H9 (cell line): ENCODE measurements around the gene FASTKD2. TPM values are rescaled to one million over a fixed set of nuclear protein-coding genes. Genes with fewer than 3 reads are reported as not detected.

ENCODE experiments used
- DNase-seq: peaks from one replicate; pipeline ENCODE4 v3.0.0-alpha.2; 2017
- H2AFZ ChIP-seq: one replicate; pipeline ENCODE4 v1.6.1; 2013; ENCODE audit warnings: mild to moderate bottlenecking, low read length, control low read depth, moderate library complexity
- H2AK5ac ChIP-seq: 2 replicates; pipeline ENCODE4 v1.6.1; 2013; ENCODE audit warnings: low read length, control low read depth, mixed read lengths; ENCODE audit not compliant: insufficient read length
- H2BK120ac ChIP-seq: one replicate; pipeline ENCODE4 v1.6.1; 2013; ENCODE audit warnings: low read depth, mild to moderate bottlenecking, low read length, control low read depth, inconsistent platforms; ENCODE audit not compliant: poor library complexity, severe bottlenecking
- H2BK12ac ChIP-seq: 2 replicates; pipeline ENCODE4 v1.6.1; 2013; ENCODE audit warnings: low read length, control low read depth, mixed read lengths, low read depth; ENCODE audit not compliant: insufficient read length
- H2BK15ac ChIP-seq: 2 replicates; pipeline ENCODE4 v1.6.1; 2013; ENCODE audit warnings: low read depth, low read length, control low read depth
- H2BK20ac ChIP-seq: one replicate; pipeline ENCODE4 v1.6.1; 2013; ENCODE audit warnings: low read depth, mild to moderate bottlenecking, low read length, control low read depth, inconsistent platforms; ENCODE audit not compliant: poor library complexity, severe bottlenecking
- H2BK5ac ChIP-seq: 2 replicates; pipeline ENCODE4 v1.6.1; 2013; ENCODE audit warnings: low read length, control low read depth, mixed read lengths; ENCODE audit not compliant: insufficient read length
- H3K14ac ChIP-seq: 2 replicates; pipeline ENCODE4 v1.6.1; 2013; ENCODE audit warnings: low read length, control low read depth; ENCODE audit not compliant: insufficient read depth
- H3K18ac ChIP-seq: 2 replicates; pipeline ENCODE4 v1.6.1; 2013; ENCODE audit warnings: low read depth, mild to moderate bottlenecking, mixed read lengths, low read length, control low read depth; ENCODE audit not compliant: insufficient read length
- H3K23ac ChIP-seq: 2 replicates; pipeline ENCODE4 v1.6.1; 2013; ENCODE audit warnings: low read length, control low read depth, mixed read lengths, low read depth; ENCODE audit not compliant: insufficient read length
- H3K23me2 ChIP-seq: 2 replicates; pipeline ENCODE4 v1.6.1; 2013; ENCODE audit warnings: low read depth, mild to moderate bottlenecking, mixed read lengths, low read length, control low read depth; ENCODE audit not compliant: insufficient read length, poor library complexity, severe bottlenecking
- H3K27ac ChIP-seq: 2 replicates; pipeline ENCODE4 v1.5.1; 2013; ENCODE audit warnings: low read length, control low read depth, mixed read lengths, low read depth; ENCODE audit not compliant: insufficient read length
- H3K27me3 ChIP-seq: 2 replicates; pipeline ENCODE4 v1.6.1; 2013; ENCODE audit warnings: low read length, control low read depth, inconsistent platforms; ENCODE audit not compliant: insufficient read depth
- H3K4ac ChIP-seq: 2 replicates; pipeline ENCODE4 v1.6.1; 2013; ENCODE audit warnings: low read depth, mild to moderate bottlenecking, control low read depth, inconsistent platforms, low read length, moderate library complexity
- H3K4me1 ChIP-seq: 2 replicates; pipeline ENCODE4 v1.6.1; 2013; ENCODE audit warnings: low read length, control low read depth, inconsistent platforms; ENCODE audit not compliant: insufficient read depth
- H3K4me2 ChIP-seq: 2 replicates; pipeline ENCODE4 v1.6.1; 2013; ENCODE audit warnings: low read length, control low read depth, mixed read lengths; ENCODE audit not compliant: insufficient read length, insufficient read depth
- H3K56ac ChIP-seq: 2 replicates; pipeline ENCODE4 v1.6.1; 2013; ENCODE audit warnings: low read depth, mild to moderate bottlenecking, mixed read lengths, low read length, control low read depth; ENCODE audit not compliant: insufficient read length
- H3K79me1 ChIP-seq: 2 replicates; pipeline ENCODE4 v1.6.1; 2013; ENCODE audit warnings: low read depth, mild to moderate bottlenecking, moderate library complexity, low read length, control low read depth, inconsistent platforms; ENCODE audit not compliant: insufficient read depth, poor library complexity, severe bottlenecking
- H3K79me2 ChIP-seq: 2 replicates; pipeline ENCODE4 v1.6.1; 2013; ENCODE audit warnings: low read length, control low read depth, inconsistent platforms; ENCODE audit not compliant: insufficient read depth
- H3K9ac ChIP-seq: 2 replicates; pipeline ENCODE4 v1.6.1; 2013; ENCODE audit warnings: low read length, control low read depth, mixed read lengths; ENCODE audit not compliant: insufficient read length; ENCODE audit errors: extremely low read depth
- H3K9me3 ChIP-seq: one replicate; pipeline ENCODE4 v1.6.1; 2013; ENCODE audit warnings: low read depth, low read length, inconsistent platforms; ENCODE audit not compliant: control insufficient read depth
- H3T11ph ChIP-seq: one replicate; pipeline ENCODE4 v1.6.1; 2013; ENCODE audit warnings: mild to moderate bottlenecking, low read length, control low read depth, inconsistent platforms
- H4K20me1 ChIP-seq: one replicate; pipeline ENCODE4 v1.6.1; 2013; ENCODE audit not compliant: control insufficient read depth, insufficient read length, insufficient read depth
- H4K5ac ChIP-seq: 2 replicates; pipeline ENCODE4 v1.6.1; 2013; ENCODE audit warnings: low read depth, mild to moderate bottlenecking, mixed read lengths, low read length, control low read depth; ENCODE audit not compliant: insufficient read length
- H4K8ac ChIP-seq: replicated peaks from 2 replicates; pipeline ENCODE4 v1.6.1; 2013; ENCODE audit warnings: low read length, control low read depth, mixed read lengths, low read depth; ENCODE audit not compliant: insufficient read length
- H4K91ac ChIP-seq: 2 replicates; pipeline ENCODE4 v1.6.1; 2013; ENCODE audit warnings: low read depth, mild to moderate bottlenecking, moderate library complexity, mixed read lengths, low read length, control low read depth; ENCODE audit not compliant: insufficient read length
- H3K27ac Mint-ChIP-seq, 3 experiments: 2 replicates in 2 of 3; 3 replicates in 1 of 3; pipeline ENCODE4 v1.8.0; 2020 to 2021; ENCODE audit warnings: mixed read lengths in 3 of 3, mild to moderate bottlenecking in 1 of 3, moderate library complexity in 1 of 3
- H3K27me3 Mint-ChIP-seq: 2 replicates; pipeline ENCODE4 v1.8.0; 2021; ENCODE audit warnings: low read depth, mild to moderate bottlenecking, moderate library complexity, mixed read lengths
- H3K36me3 Mint-ChIP-seq, 3 experiments: 2 replicates in 2 of 3; 3 replicates in 1 of 3; pipeline ENCODE4 v1.8.0; 2020 to 2021; ENCODE audit warnings: low read depth in 3 of 3, mixed read lengths in 3 of 3; ENCODE audit not compliant: insufficient read depth in 1 of 3
- H3K4me1 Mint-ChIP-seq, 2 experiments: 2 replicates each; pipeline ENCODE4 v1.8.0; 2020; ENCODE audit warnings: mixed read lengths in 2 of 2
- H3K4me3 Mint-ChIP-seq, 2 experiments: 2 replicates in 1 of 2; 3 replicates in 1 of 2; pipeline ENCODE4 v1.8.0; 2020 to 2021; ENCODE audit warnings: mild to moderate bottlenecking in 2 of 2, mixed read lengths in 2 of 2, moderate library complexity in 1 of 2
- H3K9me3 Mint-ChIP-seq, 2 experiments: 2 replicates in 1 of 2; 3 replicates in 1 of 2; pipeline ENCODE4 v1.8.0; 2020; ENCODE audit warnings: mild to moderate bottlenecking in 2 of 2, mixed read lengths in 2 of 2, moderate library complexity in 1 of 2
- WGBS: extraction: QIAGEN DNeasy Blood & Tissue Kit; methylation state at CpG from one replicate; pipeline ENCODE4 v1.1.7; 2013; ENCODE audit warnings: missing lambda C conversion rate, low lambda C conversion rate, mixed read lengths; ENCODE audit not compliant: insufficient read length; ENCODE audit errors: extremely low coverage; 5-methylcytosine and 5-hydroxymethylcytosine counted together
- total RNA-seq: library from RNA; stranded (reverse); gene quantifications from 2 replicates; pipeline ENCODE4 v1.2.1, GENCODE V29; 2021
- TF ChIP-seq, protein P1 (sequence below): fragments of 200-600 bp; sonication (generic); conservative IDR thresholded peaks from 3 replicates; pipeline ENCODE4 v1.8.0; 2021; ENCODE audit warnings: antibody characterized with exemption, mild to moderate bottlenecking

Gene FASTKD2
- total RNA-seq, 1 experiment from 2014 or later, result 39.2 TPM

GRCh38 chr2:206823178-206823577 is 57.8 kb downstream of the FASTKD2 start:
- H4K91ac ChIP-seq, result no peak overlapping the region
- H2AK5ac ChIP-seq, result no peak overlapping the region
- H3K9me3 Mint-ChIP-seq, result no peaks in the 10 kb centered on the region
- no peak overlapping the region for H3K4me3 Mint-ChIP-seq
- H3K79me1 ChIP-seq, result no peaks in the 10 kb centered on the region
- no peak overlapping the region for H3K18ac ChIP-seq
- H3K23me2 ChIP-seq, result no peaks in the 10 kb centered on the region
- TF ChIP-seq, protein P1, sequence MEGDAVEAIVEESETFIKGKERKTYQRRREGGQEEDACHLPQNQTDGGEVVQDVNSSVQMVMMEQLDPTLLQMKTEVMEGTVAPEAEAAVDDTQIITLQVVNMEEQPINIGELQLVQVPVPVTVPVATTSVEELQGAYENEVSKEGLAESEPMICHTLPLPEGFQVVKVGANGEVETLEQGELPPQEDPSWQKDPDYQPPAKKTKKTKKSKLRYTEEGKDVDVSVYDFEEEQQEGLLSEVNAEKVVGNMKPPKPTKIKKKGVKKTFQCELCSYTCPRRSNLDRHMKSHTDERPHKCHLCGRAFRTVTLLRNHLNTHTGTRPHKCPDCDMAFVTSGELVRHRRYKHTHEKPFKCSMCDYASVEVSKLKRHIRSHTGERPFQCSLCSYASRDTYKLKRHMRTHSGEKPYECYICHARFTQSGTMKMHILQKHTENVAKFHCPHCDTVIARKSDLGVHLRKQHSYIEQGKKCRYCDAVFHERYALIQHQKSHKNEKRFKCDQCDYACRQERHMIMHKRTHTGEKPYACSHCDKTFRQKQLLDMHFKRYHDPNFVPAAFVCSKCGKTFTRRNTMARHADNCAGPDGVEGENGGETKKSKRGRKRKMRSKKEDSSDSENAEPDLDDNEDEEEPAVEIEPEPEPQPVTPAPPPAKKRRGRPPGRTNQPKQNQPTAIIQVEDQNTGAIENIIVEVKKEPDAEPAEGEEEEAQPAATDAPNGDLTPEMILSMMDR, result no peak
- no peak overlapping the region for H2AFZ ChIP-seq
- H3K4me1 ChIP-seq, result peaks cover 7% of the 10 kb centered on the region; the same call in 1 of the 2 replicates
- no peak overlapping the region for H3K9ac ChIP-seq
- no peak overlapping the region for H3K14ac ChIP-seq
- no peak overlapping the region for H3K4me2 ChIP-seq
- no peak overlapping the region for H2BK120ac ChIP-seq
- no peak overlapping the region for H2BK20ac ChIP-seq
- no peak for DNase-seq
- H3K4me1 Mint-ChIP-seq, result peaks cover 4 to 13% of the 10 kb centered on the region in 2 experiments; a peak in 3 of 4 replicates
- no CpG with 5 or more reads among the region's 6 CpGs for WGBS
- no peak overlapping the region for H2BK5ac ChIP-seq
- H3K27ac ChIP-seq, result no peak overlapping the region
- H3K79me2 ChIP-seq, result no peaks in the 10 kb centered on the region
- no peak overlapping the region for H2BK15ac ChIP-seq
- no peak overlapping the region for H3T11ph ChIP-seq
- no peaks in the 10 kb centered on the region for H4K20me1 ChIP-seq
- H3K9me3 ChIP-seq, result no peaks in the 10 kb centered on the region
- no peaks in the 10 kb centered on the region for H3K36me3 Mint-ChIP-seq
- no peak overlapping the region for H4K8ac ChIP-seq
- no peak overlapping the region for H4K5ac ChIP-seq
- no peak overlapping the region for H2BK12ac ChIP-seq
- no peak overlapping the region for H3K56ac ChIP-seq
- H3K27me3 Mint-ChIP-seq, result no peaks in the 10 kb centered on the region
- H3K23ac ChIP-seq, result no peak overlapping the region
- H3K27ac Mint-ChIP-seq, result no peak overlapping the region
- no peaks in the 10 kb centered on the region for H3K27me3 ChIP-seq
- no peak overlapping the region for H3K4ac ChIP-seq
